Activated CD8-positive, alpha-beta memory T cell treated with anti-CD3 and anti-CD28 coated beads, Interleukin-2, amount 50 U/mL, for 4 hours (primary cell): Measurements from ENCODE around the gene ACY1.
A peak's percentile ranks its signal among the peaks of the same experiment; 100 is the strongest.

ENCODE experiments used
- DNase-seq: peaks from one replicate; pipeline ENCODE4 v3.0.0-alpha.2; 2020

Gene ACY1

GRCh38 chr3:51966016-51966415 lies 17.3 kb upstream of the ACY1 start:
- DNase-seq, result no peak

- DNase-seq, result no peak
Measured at GRCh38 chr3:51966486-51966885, 16.8 kb upstream of the ACY1 start.

DNA sequence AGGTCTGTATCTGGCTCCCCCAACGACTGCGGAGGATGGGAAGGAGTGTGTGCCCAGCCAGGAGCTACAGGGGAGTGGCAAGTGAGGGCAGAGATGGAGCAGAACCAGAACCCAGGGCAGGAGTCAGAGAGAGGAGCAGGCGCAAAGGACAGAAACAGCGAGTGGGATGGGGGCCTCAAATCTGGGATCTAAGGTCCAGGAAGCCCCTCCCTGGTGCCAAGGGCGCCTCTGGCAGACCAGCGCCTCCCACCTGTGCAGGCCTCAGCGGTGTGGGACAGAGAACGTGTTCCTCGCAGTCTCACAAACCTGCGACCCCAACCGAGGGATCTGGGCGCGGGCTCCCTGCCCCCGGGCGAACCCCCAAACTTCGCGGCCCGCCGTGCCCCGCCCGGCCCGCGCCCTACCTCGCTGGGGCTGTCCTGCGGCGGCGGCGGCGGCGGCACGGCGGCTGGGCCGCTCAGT lies 16.4 kb upstream of the ACY1 start:
- no peak for DNase-seq

- DNase-seq, result peak; percentile 38
Measured at GRCh38 chr3:51967384-51968169, 15.8 kb upstream of the ACY1 start, which contains the start of gene PCBP4. PCBP4 (minus strand) TSS chr3:51967454; CDS start chr3:51961240, 6,214 bp downstream.

DNA sequence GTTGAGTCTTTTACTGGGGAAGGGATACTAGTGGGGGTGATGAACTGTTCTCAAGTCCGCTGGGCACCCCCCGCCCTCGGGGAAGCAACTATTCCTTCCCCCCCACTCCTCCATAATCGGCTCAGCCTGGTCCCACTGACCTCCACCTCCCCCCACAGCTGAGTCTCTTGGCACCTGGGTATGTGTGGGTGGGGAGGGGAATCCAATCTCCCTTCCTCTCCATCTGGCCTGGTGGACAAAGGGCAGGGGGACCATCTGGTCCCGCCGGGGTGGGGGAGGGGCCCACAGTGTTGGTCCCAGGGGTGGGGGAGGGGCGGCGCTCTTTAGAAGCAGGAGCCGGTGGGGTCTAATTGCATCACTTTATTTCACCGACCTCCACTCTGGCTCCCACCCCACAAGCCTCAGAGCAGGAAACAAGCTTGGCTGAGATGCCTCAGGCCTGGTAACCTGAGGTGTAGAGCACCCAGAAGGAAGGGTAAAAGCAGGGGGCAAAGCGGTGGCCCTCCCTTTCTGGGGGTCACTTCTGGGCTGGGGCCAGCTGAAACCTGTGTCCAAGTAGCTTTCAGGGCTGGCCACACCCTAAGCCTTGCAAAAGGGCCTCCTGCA lies 15.1 kb upstream of the ACY1 start:
- DNase-seq, result no peak

- DNase-seq, result no peak
Measured at GRCh38 chr3:51968883-51969678, 14.3 kb upstream of the ACY1 start.

GRCh38 chr3:51969841-51970240 lies 13.5 kb upstream of the ACY1 start:
- DNase-seq, result no peak

DNA sequence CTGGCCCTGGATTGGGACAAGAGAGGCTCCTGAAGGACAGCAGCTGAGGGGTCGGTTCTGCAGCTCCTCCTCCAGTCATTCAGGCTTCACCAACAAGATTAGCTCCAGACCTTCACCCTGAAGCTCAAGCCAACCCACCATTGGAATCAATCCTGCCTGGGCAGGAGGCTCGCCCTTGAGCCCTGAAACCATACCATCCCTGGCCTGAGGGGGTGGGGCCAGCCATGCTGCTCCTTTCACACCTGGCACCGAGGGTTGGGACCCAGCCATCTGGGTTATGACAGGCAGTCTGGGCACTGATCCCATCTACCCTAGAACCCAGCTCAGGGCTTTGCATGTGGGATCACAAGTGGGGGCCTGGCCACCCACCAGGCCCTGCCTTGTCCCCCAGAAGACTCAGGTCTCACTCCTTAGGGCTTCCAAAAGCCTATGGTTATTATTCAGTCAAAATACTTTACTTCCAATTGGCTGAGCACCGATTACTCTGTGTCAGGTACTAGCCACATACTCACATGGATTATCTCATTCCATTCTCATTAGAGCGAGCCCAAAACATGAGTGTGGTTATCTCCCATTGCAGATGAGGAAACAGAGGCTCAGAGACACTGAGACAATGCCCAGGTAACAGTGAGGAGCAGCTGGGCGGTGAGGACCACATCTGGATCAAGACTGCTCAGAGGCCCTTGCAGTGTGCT lies 12.6 kb upstream of the ACY1 start:
- no peak for DNase-seq

DNA sequence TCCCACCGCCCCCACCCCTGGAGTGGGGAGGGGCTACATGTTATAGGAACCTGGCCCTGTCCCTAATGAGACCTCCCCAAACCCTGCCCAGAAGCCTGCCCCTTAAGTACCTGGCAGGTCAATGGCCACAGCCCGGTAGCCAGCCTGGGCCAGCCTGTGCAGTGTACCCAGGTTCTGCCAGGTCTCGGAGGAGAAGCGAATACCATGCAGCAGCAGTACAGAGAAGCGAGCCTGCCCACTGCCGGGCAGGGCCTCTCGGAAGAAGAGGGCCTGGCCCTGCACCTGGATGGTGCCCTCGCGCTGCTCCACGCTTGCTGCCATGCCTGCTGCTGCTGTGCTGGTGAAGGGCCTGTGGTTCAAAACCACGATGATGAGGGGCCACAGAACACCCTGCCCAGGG lies 12.0 kb upstream of the ACY1 start:
- DNase-seq, result no peak

- no peak for DNase-seq
Measured at GRCh38 chr3:51974277-51974962, 8.9 kb upstream of the ACY1 start.

- peak; percentile 67 for DNase-seq
Measured at GRCh38 chr3:51974963-51975851, 8.1 kb upstream of the ACY1 start, which contains the start of gene ABHD14A. ABHD14A (plus strand) TSS chr3:51975064; CDS start chr3:51975136, 72 bp downstream.

DNA sequence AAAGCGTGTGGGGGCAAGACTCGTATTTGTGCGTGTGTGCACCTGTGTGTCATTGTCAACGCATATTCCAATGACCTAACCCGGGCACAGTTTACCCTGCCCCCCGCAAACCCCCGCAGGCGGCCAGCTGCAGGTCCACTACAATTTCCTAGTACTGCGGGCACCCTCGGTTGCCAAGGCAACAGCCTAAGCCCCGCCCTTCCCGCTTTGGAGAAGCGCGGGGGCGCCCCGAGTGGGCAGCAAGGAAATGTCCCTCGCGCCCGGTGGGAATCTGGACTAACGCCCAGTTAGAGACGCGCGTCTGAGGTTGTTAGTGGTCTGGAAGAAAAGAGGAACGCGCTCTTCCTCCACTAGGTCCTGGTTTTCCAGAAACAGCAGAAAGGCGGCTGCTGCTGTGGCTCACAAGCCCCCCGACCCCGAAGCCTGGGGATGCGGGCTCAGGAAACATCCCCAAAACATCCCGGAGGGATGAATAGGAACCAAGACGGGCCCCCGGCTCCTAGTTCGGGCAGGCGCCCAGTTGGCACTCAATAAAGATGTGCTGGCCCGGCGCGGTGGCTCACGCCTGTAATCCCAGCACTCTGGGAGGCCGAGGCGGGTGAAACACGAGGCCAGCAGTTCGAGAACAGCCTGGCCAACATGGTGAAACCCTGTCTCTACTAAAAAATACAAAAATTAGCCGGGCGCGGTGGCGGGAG lies 7.3 kb upstream of the ACY1 start:
- no peak for DNase-seq

DNA sequence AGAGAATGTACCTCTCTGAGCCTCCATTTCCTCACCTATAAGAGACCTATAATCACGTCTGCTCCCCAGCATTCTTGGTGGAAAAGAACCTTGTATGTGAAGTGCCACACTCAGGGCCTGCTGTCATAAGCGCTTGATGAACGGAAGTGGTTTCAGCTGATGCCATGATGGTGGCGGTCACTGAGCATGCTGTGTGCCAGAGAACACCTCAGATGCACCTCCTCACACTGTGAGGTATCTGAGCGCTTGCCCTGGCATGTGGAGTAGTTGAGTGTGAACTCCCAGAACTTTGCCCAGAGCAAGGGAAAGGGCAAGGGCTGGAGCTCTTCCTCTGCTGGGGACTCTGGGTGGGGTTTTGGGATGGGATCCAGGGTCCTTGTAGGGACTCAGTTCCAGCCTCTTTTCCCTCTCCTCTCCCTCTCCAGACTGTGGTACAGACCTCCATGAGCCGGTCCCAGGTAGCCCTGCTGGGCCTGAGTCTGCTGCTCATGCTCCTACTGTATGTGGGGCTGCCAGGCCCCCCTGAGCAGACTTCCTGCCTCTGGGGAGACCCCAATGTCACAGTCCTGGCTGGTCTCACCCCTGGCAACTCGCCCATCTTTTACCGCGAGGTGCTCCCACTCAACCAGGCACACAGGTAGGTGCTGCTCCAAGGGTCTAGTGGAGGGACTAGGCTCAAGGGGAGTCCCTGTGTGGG lies 5.7 kb upstream of the ACY1 start:
- no peak for DNase-seq

- DNase-seq, result no peak
Measured at GRCh38 chr3:51978143-51978502, 5.2 kb upstream of the ACY1 start.

DNA sequence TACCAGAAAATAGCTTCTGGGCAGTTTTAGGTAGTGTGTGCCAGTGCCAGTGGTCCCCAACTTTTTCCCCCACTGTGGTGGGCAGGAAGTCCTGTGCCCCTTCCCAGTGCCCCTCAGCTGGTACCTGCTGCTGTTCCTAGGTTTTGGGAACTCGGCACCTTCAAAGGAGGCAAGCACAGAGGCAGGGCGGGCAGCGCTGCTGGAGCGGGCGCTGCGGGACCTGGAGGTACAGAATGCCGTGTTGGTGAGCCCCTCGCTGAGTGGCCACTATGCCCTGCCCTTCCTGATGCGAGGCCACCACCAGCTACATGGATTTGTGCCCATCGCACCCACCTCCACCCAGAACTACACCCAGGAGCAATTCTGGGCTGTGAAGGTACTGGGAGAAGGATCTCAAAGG lies 3.1 kb upstream of the ACY1 start:
- no peak for DNase-seq

- DNase-seq, result no peak
Measured at GRCh38 chr3:51982352-51982837, 940 bp upstream of the ACY1 start.

GRCh38 chr3:51983578-51984268 lies 388 bp downstream of the ACY1 start:
- no peak for DNase-seq

GRCh38 chr3:51984269-51984647 lies 923 bp downstream of the ACY1 start:
- DNase-seq, result no peak

- DNase-seq, result no peak
Measured at GRCh38 chr3:51985063-51985462, 1.7 kb downstream of the ACY1 start.
